Measurements from ENCODE around the gene HLA-DQA1. TPM values are rescaled to one million over a fixed set of nuclear protein-coding genes. Genes with fewer than 3 reads are reported as not detected.
A peak's percentile ranks its signal among the peaks of the same experiment; 100 is the strongest.

Gene HLA-DQA1
- total RNA-seq (2021) = 0.22 to 0.92 TPM (median 0.62 TPM) in 3 replicates
- Bru-seq, nascent RNA = percentile 10 among the genes with signal in this experiment
- long read RNA-seq, experiment 1 = 0 reads
- long read RNA-seq, experiment 2 = 0 reads
- long read RNA-seq, experiment 3 = 0 reads

- H3K9me3 Mint-ChIP-seq = no peaks in the 10 kb centered on the region
- ChIA-PET POLR2A (interaction anchor here (0.5 kb wide), 1 partner anchor 697 kb away, joined by 3 read pairs; no protein-coding TSS in a partner anchor), CTCF (no interaction called here)
- H3K27me3 Mint-ChIP-seq (ENCODE audit: low read depth) = peaks cover 20% of the 10 kb centered on the region
- no peaks in the 10 kb centered on the region for H3K36me3 Mint-ChIP-seq
- H3K27ac Mint-ChIP-seq = no peak within 1 kb of the TSS
- no peak within 1 kb of the TSS for H3K4me3 Mint-ChIP-seq
- H3K4me1 Mint-ChIP-seq = no peaks in the 10 kb centered on the region
- no peak for DNase-seq (ENCODE audit: low spot score)
- TF ChIP-seq JUN (CRISPR knock-in tag; IDR thresholded peaks at IDR 0.05) (no peak), E2F5 (CRISPR knock-in tag; IDR thresholded peaks at IDR 0.05) (no peak)
- ATAC-seq = peak; percentile 30; the same call in 1 of the 2 replicates
Observed at GRCh38 chr6:32637219-32637880, at the start of gene HLA-DQA1. Gene HLA-DQA1, plus strand, starts transcription at chr6:32637406. Its CDS starts 53 bp downstream, at chr6:32637459.

GRCh38 chr6:32588156-32588555, 49.0 kb upstream of the HLA-DQA1 start:
- peaks cover 32% of the 10 kb centered on the region for H3K27me3 Mint-ChIP-seq (ENCODE audit: low read depth)
- H3K27ac Mint-ChIP-seq = no peak overlapping the region
- H3K4me3 Mint-ChIP-seq = no peak overlapping the region
- no peaks in the 10 kb centered on the region for H3K36me3 Mint-ChIP-seq
- POLR2A ChIA-PET = no interaction called here
- no peak for TF ChIP-seq FOXJ3 (CRISPR knock-in tag; IDR thresholded peaks at IDR 0.05; ENCODE audit: borderline replicate concordance)
- TF ChIP-seq MYBL2 (CRISPR knock-in tag; IDR thresholded peaks at IDR 0.05) = no peak
- TF ChIP-seq ZNF423 (CRISPR knock-in tag; IDR thresholded peaks at IDR 0.05) = no peak
- TF ChIP-seq CDX4 (CRISPR knock-in tag; IDR thresholded peaks at IDR 0.05; ENCODE audit: borderline replicate concordance) = no peak
- TF ChIP-seq, protein P1, sequence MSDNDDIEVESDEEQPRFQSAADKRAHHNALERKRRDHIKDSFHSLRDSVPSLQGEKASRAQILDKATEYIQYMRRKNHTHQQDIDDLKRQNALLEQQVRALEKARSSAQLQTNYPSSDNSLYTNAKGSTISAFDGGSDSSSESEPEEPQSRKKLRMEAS (CRISPR knock-in tag; IDR thresholded peaks at IDR 0.05) = no peak
- no peak for TF ChIP-seq HMGA2 (CRISPR knock-in tag; IDR thresholded peaks at IDR 0.05)
- TF ChIP-seq TEAD4 (CRISPR knock-in tag; IDR thresholded peaks at IDR 0.05) = no peak
- TF ChIP-seq ZNF232 (CRISPR knock-in tag; IDR thresholded peaks at IDR 0.05) = no peak
- TF ChIP-seq CREM (CRISPR knock-in tag; IDR thresholded peaks at IDR 0.05) = no peak
- no peak for TF ChIP-seq OVOL2 (CRISPR knock-in tag; IDR thresholded peaks at IDR 0.05; ENCODE audit: borderline replicate concordance)
- TF ChIP-seq, protein P2, sequence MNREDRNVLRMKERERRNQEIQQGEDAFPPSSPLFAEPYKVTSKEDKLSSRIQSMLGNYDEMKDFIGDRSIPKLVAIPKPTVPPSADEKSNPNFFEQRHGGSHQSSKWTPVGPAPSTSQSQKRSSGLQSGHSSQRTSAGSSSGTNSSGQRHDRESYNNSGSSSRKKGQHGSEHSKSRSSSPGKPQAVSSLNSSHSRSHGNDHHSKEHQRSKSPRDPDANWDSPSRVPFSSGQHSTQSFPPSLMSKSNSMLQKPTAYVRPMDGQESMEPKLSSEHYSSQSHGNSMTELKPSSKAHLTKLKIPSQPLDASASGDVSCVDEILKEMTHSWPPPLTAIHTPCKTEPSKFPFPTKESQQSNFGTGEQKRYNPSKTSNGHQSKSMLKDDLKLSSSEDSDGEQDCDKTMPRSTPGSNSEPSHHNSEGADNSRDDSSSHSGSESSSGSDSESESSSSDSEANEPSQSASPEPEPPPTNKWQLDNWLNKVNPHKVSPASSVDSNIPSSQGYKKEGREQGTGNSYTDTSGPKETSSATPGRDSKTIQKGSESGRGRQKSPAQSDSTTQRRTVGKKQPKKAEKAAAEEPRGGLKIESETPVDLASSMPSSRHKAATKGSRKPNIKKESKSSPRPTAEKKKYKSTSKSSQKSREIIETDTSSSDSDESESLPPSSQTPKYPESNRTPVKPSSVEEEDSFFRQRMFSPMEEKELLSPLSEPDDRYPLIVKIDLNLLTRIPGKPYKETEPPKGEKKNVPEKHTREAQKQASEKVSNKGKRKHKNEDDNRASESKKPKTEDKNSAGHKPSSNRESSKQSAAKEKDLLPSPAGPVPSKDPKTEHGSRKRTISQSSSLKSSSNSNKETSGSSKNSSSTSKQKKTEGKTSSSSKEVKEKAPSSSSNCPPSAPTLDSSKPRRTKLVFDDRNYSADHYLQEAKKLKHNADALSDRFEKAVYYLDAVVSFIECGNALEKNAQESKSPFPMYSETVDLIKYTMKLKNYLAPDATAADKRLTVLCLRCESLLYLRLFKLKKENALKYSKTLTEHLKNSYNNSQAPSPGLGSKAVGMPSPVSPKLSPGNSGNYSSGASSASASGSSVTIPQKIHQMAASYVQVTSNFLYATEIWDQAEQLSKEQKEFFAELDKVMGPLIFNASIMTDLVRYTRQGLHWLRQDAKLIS (CRISPR knock-in tag; IDR thresholded peaks at IDR 0.05; ENCODE audit: borderline replicate concordance) = no peak
- TF ChIP-seq ELF4 (CRISPR knock-in tag; IDR thresholded peaks at IDR 0.05; ENCODE audit: low read depth) = no peak
- no peak for TF ChIP-seq ATF3 (CRISPR knock-in tag; conservative IDR thresholded peaks at IDR 0.05)
- TF ChIP-seq ZNF138 (CRISPR knock-in tag; conservative IDR thresholded peaks at IDR 0.05) = no peak
- TF ChIP-seq NR1H2 (CRISPR knock-in tag; IDR thresholded peaks at IDR 0.05) = no peak
- CTCF ChIA-PET = no interaction called here
- 0 out of 2 replicates have a peak, but pooled peaks cover 4% of the 10 kb centered on the region for H3K4me1 Mint-ChIP-seq
- peaks cover 4% of the 10 kb centered on the region; the same call in 1 of the 2 replicates for H3K9me3 Mint-ChIP-seq
- ATAC-seq = no peak
- no peak for DNase-seq (ENCODE audit: low spot score)

Data from WTC11 (cell line).